GM18519 (cell line): ENCODE data around the gene SUGT1.
"Not testable (repeated sequence)": the region's sequence is repeated elsewhere in the genome, so short reads cannot be mapped to it uniquely, and the experiment has no call there.

Experiments used
- ATAC-seq: cut with Tn5 transposase; IDR thresholded peaks from one replicate; pipeline ENCODE4 v1.9.1; 2021; ENCODE audit warnings: mild to moderate bottlenecking, moderate library complexity; ENCODE audit not compliant: unreplicated experiment, low FRiP score

The SUGT1 gene

DNA sequence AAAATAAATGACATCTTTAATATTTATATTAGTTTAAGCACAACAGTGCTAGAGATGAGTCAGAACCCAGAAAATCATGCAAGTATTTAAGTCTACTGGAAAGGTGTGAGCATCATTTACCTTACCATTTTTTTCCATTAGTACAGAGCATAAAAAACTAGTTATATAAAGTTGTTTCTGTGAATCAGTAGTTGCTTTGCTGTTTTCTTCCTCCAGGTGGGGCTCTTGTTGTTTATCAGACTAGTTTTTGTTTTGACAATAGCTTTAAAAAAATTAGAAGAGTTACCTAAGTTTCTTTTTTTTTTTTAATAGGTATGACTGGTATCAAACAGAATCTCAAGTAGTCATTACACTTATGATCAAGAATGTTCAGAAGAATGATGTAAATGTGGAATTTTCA, 12.7 kb downstream of the SUGT1 start:
- no peak for ATAC-seq

- no peak for ATAC-seq
Observed at GRCh38 chr13:52669677-52670076, 17.0 kb downstream of the SUGT1 start.

- no peak for ATAC-seq
Observed at GRCh38 chr13:52670726-52671125, 18.1 kb downstream of the SUGT1 start.

DNA sequence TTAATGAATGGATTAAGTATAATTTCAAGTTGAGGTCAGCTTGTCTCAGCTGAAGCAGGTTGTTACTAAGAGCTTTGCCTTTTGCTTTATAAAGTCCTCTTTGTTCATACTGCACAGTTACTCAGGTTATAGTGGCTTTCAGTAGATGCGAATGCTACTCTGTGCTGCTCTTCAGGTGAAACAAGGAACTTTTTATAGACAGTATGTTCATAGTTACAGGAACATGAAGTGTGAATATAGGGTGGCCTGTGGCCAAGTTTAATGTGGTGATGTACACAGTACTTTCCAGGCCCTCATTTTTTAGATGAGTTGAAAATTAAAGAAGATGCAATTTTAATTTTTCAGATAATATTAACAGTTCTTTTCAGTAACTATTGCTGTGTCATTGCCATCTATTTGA, 20.8 kb downstream of the SUGT1 start:
- ATAC-seq = no peak

GRCh38 chr13:52677823-52678222, 25.2 kb downstream of the SUGT1 start:
- no peak for ATAC-seq

DNA sequence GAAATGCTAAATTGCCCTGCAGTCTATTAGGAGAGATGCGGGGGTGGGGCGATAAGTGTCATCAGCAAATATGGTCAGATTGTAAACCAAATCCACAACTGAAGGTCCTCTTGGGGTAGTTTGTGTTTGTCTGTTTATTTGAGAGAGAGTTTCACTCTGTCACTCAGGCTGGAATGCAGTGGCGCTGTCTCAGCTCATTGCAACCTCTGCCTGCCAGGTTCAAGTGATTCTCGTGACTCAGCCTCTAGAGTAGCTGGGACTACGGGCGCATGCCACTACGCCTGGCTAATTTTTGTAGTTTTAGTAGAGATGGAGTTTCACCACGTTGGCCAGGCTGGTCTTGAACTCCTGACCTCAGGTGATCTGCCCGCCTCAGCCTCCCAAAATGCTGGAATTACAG, 33.2 kb downstream of the SUGT1 start:
- not testable (repeated sequence) for ATAC-seq

DNA sequence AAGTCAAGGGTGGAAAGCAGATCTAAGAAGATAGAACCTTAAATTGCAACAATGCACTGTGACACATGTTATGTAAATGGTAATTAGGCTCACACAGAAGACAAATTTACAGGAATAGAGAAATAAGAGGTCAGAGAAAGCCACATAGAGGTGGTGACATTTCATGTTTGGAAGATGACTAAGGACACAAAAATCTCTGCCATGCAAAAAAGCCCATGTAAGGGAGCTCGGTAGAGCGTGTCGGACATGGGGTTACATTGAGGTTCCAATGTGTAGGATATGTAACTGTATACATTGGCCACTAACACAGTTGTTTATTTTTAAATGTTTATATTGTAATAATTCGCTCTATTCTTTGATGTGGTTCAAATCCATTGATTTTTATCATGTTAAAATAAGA, 33.7 kb downstream of the SUGT1 start:
- no peak for ATAC-seq

DNA sequence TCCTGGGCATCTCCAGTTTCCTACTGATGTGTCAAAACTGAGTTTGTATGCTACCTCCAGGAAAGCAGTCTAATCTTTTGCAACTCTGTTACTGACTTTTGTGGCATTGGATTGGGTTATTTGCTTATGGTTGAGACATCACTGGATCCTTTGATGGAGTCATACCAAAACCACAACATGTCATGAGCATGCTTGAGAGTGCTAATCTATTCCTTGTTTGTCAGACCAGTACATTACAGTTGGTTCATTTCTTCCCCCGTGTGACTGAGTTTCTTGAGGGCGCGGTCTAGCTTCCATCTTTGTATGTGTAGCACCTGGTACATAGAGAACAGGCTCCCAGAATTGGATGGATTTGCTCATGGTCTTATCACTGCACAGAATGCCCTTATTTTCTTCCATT, 43.2 kb downstream of the SUGT1 start:
- ATAC-seq = peak; percentile 45

- no peak for ATAC-seq
Observed at GRCh38 chr13:52696566-52696965, 43.9 kb downstream of the SUGT1 start.

DNA sequence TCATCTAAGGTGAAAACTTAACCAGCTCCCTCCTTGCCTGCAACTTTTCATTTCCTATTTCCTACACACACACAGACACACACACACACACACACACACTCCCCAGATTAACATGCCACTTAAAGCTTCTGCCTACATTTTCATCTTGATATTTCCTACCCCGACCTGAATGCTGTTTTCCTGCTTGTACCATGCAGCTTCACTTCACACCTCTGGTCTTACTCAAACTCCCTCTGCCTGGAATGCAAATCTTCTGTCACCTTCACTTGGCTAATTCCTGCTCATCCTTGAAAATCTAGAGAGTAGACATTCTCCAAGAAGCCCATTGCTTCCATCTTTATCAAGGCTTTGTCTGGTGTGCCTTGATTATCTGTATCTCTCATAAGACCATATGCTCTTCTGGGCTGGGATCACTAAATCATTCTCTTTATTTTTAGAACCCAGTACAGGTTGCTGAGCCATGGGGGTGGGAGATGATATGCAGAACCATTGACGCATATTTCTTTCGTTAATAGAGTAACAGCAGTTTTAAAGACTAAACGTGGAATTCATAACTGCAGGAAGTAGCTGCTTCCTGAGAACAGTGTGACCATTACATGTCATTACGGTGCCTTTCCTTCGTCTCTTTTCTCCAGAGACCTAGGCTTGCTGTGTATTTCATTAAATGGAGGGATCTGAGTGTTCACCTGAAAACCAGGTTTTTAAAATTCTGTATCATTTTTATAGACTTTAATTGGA, 49.3 kb downstream of the SUGT1 start:
- no peak for ATAC-seq

DNA sequence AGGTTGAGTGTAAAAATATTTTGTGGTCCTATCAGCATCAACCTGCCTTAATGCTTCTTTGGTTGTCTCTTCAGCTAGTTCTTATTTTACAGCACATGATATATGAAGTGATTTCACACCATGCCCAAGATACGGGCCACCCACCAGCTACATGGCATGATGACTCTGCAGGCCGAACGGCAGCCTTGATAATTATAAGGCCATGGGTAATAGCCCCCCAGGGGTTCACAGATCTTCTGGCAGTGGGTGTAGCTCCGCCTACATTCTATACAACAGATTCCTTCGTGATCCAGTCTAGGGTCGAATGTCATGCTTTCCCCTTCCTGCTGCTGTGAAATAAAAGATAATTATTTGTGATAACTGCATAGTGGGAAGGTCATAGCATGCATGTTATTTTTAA, 50.8 kb downstream of the SUGT1 start:
- no peak for ATAC-seq

GRCh38 chr13:52706081-52706480, 53.4 kb downstream of the SUGT1 start:
- ATAC-seq = no peak

DNA sequence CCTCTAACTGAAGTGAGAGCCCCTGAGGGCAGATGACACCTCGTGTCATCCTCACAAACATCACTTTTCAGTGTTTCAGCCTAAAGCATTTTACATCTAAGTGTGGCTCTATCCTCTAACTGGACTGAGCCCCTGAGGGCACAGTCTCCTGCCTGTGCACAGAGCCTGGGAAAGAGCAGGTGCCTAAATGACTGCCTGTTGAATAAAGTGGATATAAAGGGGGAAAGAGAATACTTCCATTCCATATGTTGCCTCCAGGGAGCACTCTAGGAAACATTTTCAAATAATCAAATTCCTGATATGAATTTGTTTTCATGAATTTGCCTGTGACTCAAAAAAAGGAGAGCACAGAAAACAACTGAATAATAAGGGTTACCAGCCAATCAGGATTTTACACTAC, 54.7 kb downstream of the SUGT1 start:
- ATAC-seq = no peak

- not testable (repeated sequence) for ATAC-seq
Observed at GRCh38 chr13:52708266-52708665, 55.6 kb downstream of the SUGT1 start.

- no peak for ATAC-seq
Observed at GRCh38 chr13:52711286-52711685, 58.6 kb downstream of the SUGT1 start.

DNA sequence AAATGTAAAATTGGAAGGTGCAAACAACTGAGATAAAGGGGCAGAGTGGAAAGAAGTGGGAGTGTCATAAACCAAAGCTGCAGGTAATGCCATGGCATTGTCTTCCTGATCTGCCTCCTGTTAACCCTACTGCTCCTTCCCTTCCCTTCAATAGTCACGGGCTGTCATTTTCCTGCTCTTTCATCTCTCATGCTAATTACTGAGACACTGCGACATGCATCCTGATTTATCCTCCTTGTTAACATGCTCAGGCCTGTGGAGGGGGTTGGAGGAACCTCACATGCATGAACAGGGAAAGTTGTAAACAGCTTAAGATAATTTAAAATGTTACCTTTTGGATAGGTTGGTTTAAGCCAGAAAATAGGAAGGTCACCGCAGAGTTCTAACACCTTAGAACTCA, 59.7 kb downstream of the SUGT1 start:
- no peak for ATAC-seq

DNA sequence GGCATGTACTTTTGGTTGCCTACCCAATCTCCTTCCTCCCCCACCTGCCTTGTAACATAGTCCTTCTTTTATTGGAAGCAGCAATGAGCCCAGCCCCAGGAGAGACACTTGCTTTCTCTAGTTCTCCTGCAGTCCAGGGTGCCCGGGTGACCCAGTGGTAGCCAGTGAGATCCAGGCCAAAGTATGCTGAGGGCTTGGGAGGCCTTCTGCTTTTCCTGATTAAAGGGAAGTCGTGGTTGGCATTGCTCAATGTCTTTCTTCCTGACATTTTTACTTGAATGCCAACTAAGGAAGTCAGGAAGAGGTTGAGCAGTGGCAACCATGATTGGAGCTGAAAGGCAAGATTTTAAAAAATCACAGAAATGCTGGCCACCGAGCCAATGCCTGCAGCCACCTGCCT, 61.3 kb downstream of the SUGT1 start:
- no peak for ATAC-seq

DNA sequence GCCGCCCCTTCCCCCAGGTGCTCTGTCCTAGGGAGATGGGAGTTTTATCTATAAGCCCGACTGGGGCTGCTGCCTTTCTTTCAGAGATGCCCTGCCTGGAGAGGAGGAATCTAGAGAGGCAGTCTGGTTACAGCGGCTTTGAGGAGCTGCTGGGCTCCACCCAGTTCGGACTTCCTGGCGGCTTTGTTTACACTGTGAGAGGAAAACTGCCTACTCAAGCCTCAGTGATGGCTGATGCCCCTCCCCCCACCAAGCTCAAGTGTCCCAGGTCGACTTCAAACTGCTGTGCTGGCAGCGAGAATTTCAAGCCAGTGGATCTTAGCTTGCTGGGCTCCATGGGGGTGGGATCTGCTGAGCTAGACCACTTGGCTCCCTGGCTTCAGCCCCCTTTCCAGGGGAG, 68.3 kb downstream of the SUGT1 start:
- ATAC-seq = not testable (repeated sequence)

GRCh38 chr13:52721356-52721755, 68.7 kb downstream of the SUGT1 start:
- not testable (repeated sequence) for ATAC-seq

GRCh38 chr13:52723181-52723580, 70.5 kb downstream of the SUGT1 start:
- no peak for ATAC-seq

GRCh38 chr13:52725302-52725701, 72.7 kb downstream of the SUGT1 start:
- no peak for ATAC-seq

DNA sequence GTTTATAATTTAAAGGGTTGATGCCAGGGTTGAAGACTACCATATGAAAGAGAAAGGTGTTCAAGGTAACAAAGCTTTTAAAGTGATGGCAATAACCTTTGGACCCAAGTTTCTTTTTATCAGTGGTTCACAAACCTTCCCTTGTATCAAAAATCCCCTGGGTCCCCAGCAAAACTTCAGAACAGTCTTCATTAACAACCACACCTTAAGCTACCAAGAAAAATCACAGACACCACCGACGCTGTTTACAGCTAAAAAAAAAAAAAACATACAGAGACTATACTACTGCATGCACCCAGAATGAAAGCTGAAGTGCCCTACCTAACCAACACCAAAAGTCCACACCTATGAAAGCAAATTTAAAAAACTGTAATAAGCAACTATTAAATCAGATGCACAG, 73.6 kb downstream of the SUGT1 start:
- no peak for ATAC-seq
